Measurements from ENCODE around the gene WDR31.

Gene WDR31

GRCh38 chr9:113340011-113340699 lies at the start of gene WDR31:
Gene WDR31, minus strand, starts transcription at chr9:113340275. Its CDS starts 8,253 bp downstream, at chr9:113332022.
- H3K4me3 ChIP-seq (ENCODE audit: low read depth, low read length): peak within 1 kb of the TSS; percentile 82
- H3K4me1 ChIP-seq (ENCODE audit: control insufficient read depth, insufficient read depth, low read length): 0 out of 2 replicates have a peak, but pooled peaks cover 4% of the 10 kb centered on the region
- CTCF ChIA-PET: interaction anchor here (0.5 to 1.8 kb wide), 10 partner anchors 10 to 342 kb away, joined by 3 to 7 read pairs (median 4); partner anchors contain the start of genes ALAD, C9orf43, CDC26 and POLE3
- H3K9me3 ChIP-seq (ENCODE audit: control insufficient read depth, insufficient read depth, low read depth, low read length): no peaks in the 10 kb centered on the region
- peak within 1 kb of the TSS; percentile 57 for H3K27ac ChIP-seq (ENCODE audit: extremely low read depth, low read depth, low read length)
- POLR2A ChIA-PET: interaction anchor here (0.7 to 2.8 kb wide), 20 partner anchors 9 to 283 kb away, joined by 3 to 22 read pairs (median 7); partner anchors contain the start of genes ALAD, BSPRY, C9orf43 and CDC26
- no peaks in the 10 kb centered on the region for H3K36me3 ChIP-seq (ENCODE audit: control insufficient read depth in 2 of 2, insufficient read depth in 1 of 2, low read length in 2 of 2)
- no peak for TF ChIP-seq GLI2 (tag by site-specific recombination; IDR thresholded peaks at IDR 0.05; ENCODE audit: borderline replicate concordance, low read depth)
- TF ChIP-seq KLF1 (tag by site-specific recombination; IDR thresholded peaks at IDR 0.05): peak; percentile 79
- TF ChIP-seq ZNF426 (tag by site-specific recombination; IDR thresholded peaks at IDR 0.05): no peak
- TF ChIP-seq ZNF132 (tag by site-specific recombination; IDR thresholded peaks at IDR 0.05; ENCODE audit: borderline replicate concordance): no peak
- no peak for TF ChIP-seq ZNF488 (tag by site-specific recombination; IDR thresholded peaks at IDR 0.05)
- peak; percentile 45 for TF ChIP-seq ZIC2 (tag by site-specific recombination; IDR thresholded peaks at IDR 0.05)
- TF ChIP-seq ZFP69B (tag by site-specific recombination; IDR thresholded peaks at IDR 0.05): peak; percentile 72; the same call in 1 of the 2 replicates
- 0 out of 2 replicates have a peak, but pooled peaks have one; percentile 18 for TF ChIP-seq CTCF (tag by site-specific recombination; IDR thresholded peaks at IDR 0.05)
- peak; percentile 76 for TF ChIP-seq ZNF324 (tag by site-specific recombination; IDR thresholded peaks at IDR 0.05)
- peak; percentile 18; the same call in 1 of the 2 replicates for TF ChIP-seq ZNF10 (tag by site-specific recombination; IDR thresholded peaks at IDR 0.05)
- TF ChIP-seq KLF7 (tag by site-specific recombination; IDR thresholded peaks at IDR 0.05; ENCODE audit: borderline replicate concordance): peak; percentile 96; the same call in 1 of the 2 replicates
- peak; percentile 85 for TF ChIP-seq ZSCAN30 (tag by site-specific recombination; IDR thresholded peaks at IDR 0.05)
- peak; percentile 54; the same call in 1 of the 2 replicates for TF ChIP-seq ZBTB21 (tag by site-specific recombination; IDR thresholded peaks at IDR 0.05)
- TF ChIP-seq TRIM28 (IDR thresholded peaks at IDR 0.05; ENCODE audit: borderline replicate concordance, low read length): peak; percentile 66; the same call in 1 of the 2 replicates
- TF ChIP-seq EGR2 (tag by site-specific recombination; IDR thresholded peaks at IDR 0.05; ENCODE audit: low read depth): peak; percentile 75
- no peak for TF ChIP-seq ZNF121 (tag by site-specific recombination; IDR thresholded peaks at IDR 0.05)
- peak; percentile 80 for TF ChIP-seq ZEB2 (tag by site-specific recombination; IDR thresholded peaks at IDR 0.05)
- peak; percentile 78 for TF ChIP-seq ZBTB17 (tag by site-specific recombination; IDR thresholded peaks at IDR 0.05)
- peak; percentile 96 for TF ChIP-seq PATZ1 (tag by site-specific recombination; IDR thresholded peaks at IDR 0.05)
- TF ChIP-seq ZNF692 (tag by site-specific recombination; IDR thresholded peaks at IDR 0.05): peak; percentile 85
- no peak for TF ChIP-seq ZNF707 (tag by site-specific recombination; IDR thresholded peaks at IDR 0.05)
- peak; percentile 20; the same call in 1 of the 2 replicates for TF ChIP-seq ZNF449 (tag by site-specific recombination; IDR thresholded peaks at IDR 0.05)
- TF ChIP-seq KLF8 (tag by site-specific recombination; IDR thresholded peaks at IDR 0.05): peak; percentile 96
- peak; percentile 69; the same call in 1 of the 2 replicates for TF ChIP-seq ZNF501 (tag by site-specific recombination; IDR thresholded peaks at IDR 0.05)
- TF ChIP-seq REST (tag by site-specific recombination; IDR thresholded peaks at IDR 0.05): peak; percentile 57

Data from HEK293 (cell line).